Heart left ventricle (tissue), 13 donors: ENCODE results near the gene TNKS2.

Source experiments
- CTCF ChIP-seq, 12 donors: fragments of 200-600 bp; sonication (generic) in 4 of 12; IDR thresholded peaks; one replicate each; pipeline versions ENCODE4 v1.5.0 to v1.8.0; 2018 to 2022; ENCODE audit warnings: antibody characterized with exemption in 12 of 12, mild to moderate bottlenecking in 5 of 12
- POLR2A ChIP-seq, 2 donors: fragments of 450-650 bp; IDR thresholded peaks; one replicate each; pipeline ENCODE4 v1.6.1; 2017; ENCODE audit warnings: antibody characterized with exemption in 2 of 2, mild to moderate bottlenecking in 2 of 2, moderate library complexity in 2 of 2
- donor health status: ischemic (EF 13 %, LVEDD 7.1; RV severe dilation, severe dysfunction).
- donor health status: DM: no; HTN: yes; CAD: no.
- donor health status: DM: no; HTN: no; CAD: no.
- donor health status: ischemic (EF 25% LVEDD 6.9; RV normal size, moderate dysfunction).
- donor health status: ischemic (EF 25% LVEDD 5.7; RV mildly dilated, moderate dysfunction).
- donor health status: ischemic (EF 35%, LVEDD 5.7; RV mildly dilated, moderate dysfunction).
- donor health status: nonischemic (EF 11% LVEDD 7.7; RV severe dilation, severe dysfunction).
- donor health status: DM: yes; HTN: yes; CAD: no.
- donor health status: PGD.
- donor health status: ischemic (EF 29% LVEDD 5.4; RV normal size, mild dysfunction).
- donor health status: nonischemic (EF 23%, LVEDD 6.1; RV moderate dilation, normal function).

- TF ChIP-seq CTCF (IDR thresholded peaks at IDR 0.05): no peak
- TF ChIP-seq POLR2A (IDR thresholded peaks at IDR 0.05): no peak
Measured at GRCh38 chr10:91886954-91887271, 88.7 kb downstream of the TNKS2 start.
